GM20000 (cell line): ENCODE data around the gene KLHL30.

ENCODE experiments used
- DNase-seq: peaks from one replicate; pipeline ENCODE4 v3.0.0; 2012; ENCODE audit warnings: low spot score
- CTCF ChIP-seq: IDR thresholded peaks from 2 replicates; pipeline ENCODE4 v1.5.1; 2012; ENCODE audit warnings: mild to moderate bottlenecking, control low read depth; ENCODE audit errors: extremely low read depth, missing control alignments

KLHL30 gene

GRCh38 chr2:238172439-238172838 is 34.0 kb downstream of the KLHL30 start:
- DNase-seq: no peak
- no peak for TF ChIP-seq CTCF

GRCh38 chr2:238173692-238174091 is 35.2 kb downstream of the KLHL30 start:
- peak; percentile 14 for DNase-seq
- TF ChIP-seq CTCF: no peak

- TF ChIP-seq CTCF: no peak
- DNase-seq: no peak
These were observed 35.8 kb downstream of the KLHL30 start for GRCh38 chr2:238174291-238174690.

- no peak for DNase-seq
- no peak for TF ChIP-seq CTCF
These were observed 36.2 kb downstream of the KLHL30 start for GRCh38 chr2:238174701-238175100.

- no peak for TF ChIP-seq CTCF
These were observed 38.1 kb downstream of the KLHL30 start for GRCh38 chr2:238176613-238177012.

GRCh38 chr2:238180554-238180953 is 42.1 kb downstream of the KLHL30 start:
- no peak for TF ChIP-seq CTCF
- no peak for DNase-seq

More at GRCh38 chr2:238176613-238177012, 38.1 kb downstream of the KLHL30 start:
- no peak for DNase-seq

- TF ChIP-seq CTCF: no peak
- no peak for DNase-seq
These were observed 43.9 kb downstream of the KLHL30 start for GRCh38 chr2:238182362-238182761.

GRCh38 chr2:238183821-238184220 is 45.4 kb downstream of the KLHL30 start:
- TF ChIP-seq CTCF: no peak
- DNase-seq: no peak
